Stomach (tissue), 9 donors: Measurements from ENCODE around the gene ULK4. TPM values are rescaled to one million over a fixed set of nuclear protein-coding genes. Genes with fewer than 3 reads are reported as not detected.
A peak's percentile ranks its signal among the peaks of the same experiment; 100 is the strongest.

Source experiments
- DNase-seq, 2 donors: peaks; one replicate each; pipeline versions ENCODE4 v3.0.0 to v3.0.0-alpha.2; 2013 to 2019
- H3K27ac ChIP-seq, 5 donors: fragments of 200-600 bp in 4 of 5; sonication (generic) in 4 of 5; one replicate each; pipeline ENCODE4 v1.5.1; 2013 to 2019; ENCODE audit warnings: mild to moderate bottlenecking in 1 of 5, moderate library complexity in 1 of 5
- H3K27me3 ChIP-seq, 3 donors: fragments of 200-600 bp; sonication (generic); one replicate each; pipeline ENCODE4 v1.5.1; 2017 to 2019; ENCODE audit warnings: mixed run types in 1 of 3
- H3K36me3 ChIP-seq, 4 donors: fragments of 200-600 bp; sonication (generic); 1 replicate in 3 of 4; 2 replicates in 1 of 4; pipeline ENCODE4 v1.5.1; 2016 to 2019
- H3K4me1 ChIP-seq, 4 donors: fragments of 200-600 bp; sonication (generic); one replicate each; pipeline ENCODE4 v1.5.1; 2016 to 2019
- H3K4me3 ChIP-seq, 4 donors: fragments of 200-600 bp; sonication (generic) in 3 of 4; one replicate each; pipeline ENCODE4 v1.5.1; 2016 to 2019; ENCODE audit warnings: mild to moderate bottlenecking in 1 of 4
- H3K9me3 ChIP-seq, 4 donors: fragments of 200-600 bp; sonication (generic); one replicate each; pipeline ENCODE4 v1.5.1; 2016 to 2019
- EP300 ChIP-seq: sonication (generic); formaldehyde crosslinking; IDR thresholded peaks from one replicate; pipeline ENCODE4 v1.6.1; 2017; ENCODE audit warnings: antibody characterized with exemption
- POLR2A ChIP-seq, 4 donors: fragments of 450-650 bp; IDR thresholded peaks; one replicate each; pipeline ENCODE4 v1.6.1; 2016; ENCODE audit warnings: antibody characterized with exemption in 4 of 4, control low read depth in 2 of 4, mild to moderate bottlenecking in 1 of 4, moderate library complexity in 1 of 4
- POLR2AphosphoS5 ChIP-seq, 3 donors: sonication (generic); formaldehyde crosslinking; IDR thresholded peaks; one replicate each; pipeline ENCODE4 v1.6.1; 2016; ENCODE audit warnings: antibody characterized with exemption in 3 of 3
- WGBS, 5 donors: extraction: QIAGEN DNeasy Blood & Tissue Kit in 3 of 5; methylation state at CpG; one replicate each; pipeline versions ENCODE4 v1.1.5 to v1.1.7; 2013 to 2018; 5-methylcytosine and 5-hydroxymethylcytosine counted together
- intact Hi-C: fragments of 100-400 bp; cut with DNase I; formaldehyde crosslinking; loops from one replicate; pipeline ENCODE4 v1.15.1; 2023; ENCODE audit warnings: low total_unique reads
- polyA plus RNA-seq, 3 donors: library from polyadenylated mRNA; stranded (reverse); fragments of 200-250 nt; gene quantifications; one replicate each; pipeline ENCODE4 v1.2.3, GENCODE V29; 2013
- total RNA-seq, 5 donors: library from RNA; depleted of rRNA; stranded (reverse); fragments of >200 nt; gene quantifications; one replicate each; pipeline versions ENCODE4 v1.1.0 to v1.2.3, GENCODE V29; 2014 to 2016
- TF ChIP-seq, protein P1 (sequence below), 7 experiments: fragments of 450-650 bp in 4 of 7; fragments of 200-600 bp in 3 of 7; sonication (generic) in 3 of 7; IDR thresholded peaks; one replicate each; pipeline ENCODE4 v1.5.1; 2016 to 2019; ENCODE audit warnings: antibody characterized with exemption in 7 of 7, control low read depth in 2 of 7, mild to moderate bottlenecking in 1 of 7
- donor health status: healthy with polysubstance abuse.
- donor health status: Bipolar disorder and iron deficiency.
- donor health status: healthy.

The ULK4 gene
- total and polyA plus RNA-seq, 8 donors: 1.6 to 150 (median 7.4) TPM

DNA sequence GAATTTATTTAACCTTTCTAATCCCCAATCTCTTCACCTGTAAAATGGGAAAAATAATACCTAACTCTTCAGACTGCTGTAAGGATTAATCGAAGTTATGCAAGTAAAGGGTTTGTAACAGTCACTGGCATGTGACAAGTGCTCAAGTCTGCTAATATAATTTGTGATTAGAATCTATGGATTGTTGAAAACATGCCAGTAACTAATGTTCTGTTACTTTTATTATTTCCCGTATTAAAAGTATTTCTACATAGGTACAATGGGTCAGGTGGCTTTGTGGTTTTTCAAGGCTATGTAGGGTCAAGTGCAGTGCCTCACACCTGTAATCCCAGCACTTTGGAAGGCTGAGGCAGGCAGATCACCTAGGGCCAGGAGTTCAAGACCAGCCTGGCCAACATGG, 29.4 kb downstream of the ULK4 start:
- intact Hi-C loops: no loop called here
- TF ChIP-seq POLR2AphosphoS5 (IDR thresholded peaks at IDR 0.05) (no peak), EP300 (no peak), POLR2A (IDR thresholded peaks at IDR 0.05) (no peak)
- TF ChIP-seq, protein P1, sequence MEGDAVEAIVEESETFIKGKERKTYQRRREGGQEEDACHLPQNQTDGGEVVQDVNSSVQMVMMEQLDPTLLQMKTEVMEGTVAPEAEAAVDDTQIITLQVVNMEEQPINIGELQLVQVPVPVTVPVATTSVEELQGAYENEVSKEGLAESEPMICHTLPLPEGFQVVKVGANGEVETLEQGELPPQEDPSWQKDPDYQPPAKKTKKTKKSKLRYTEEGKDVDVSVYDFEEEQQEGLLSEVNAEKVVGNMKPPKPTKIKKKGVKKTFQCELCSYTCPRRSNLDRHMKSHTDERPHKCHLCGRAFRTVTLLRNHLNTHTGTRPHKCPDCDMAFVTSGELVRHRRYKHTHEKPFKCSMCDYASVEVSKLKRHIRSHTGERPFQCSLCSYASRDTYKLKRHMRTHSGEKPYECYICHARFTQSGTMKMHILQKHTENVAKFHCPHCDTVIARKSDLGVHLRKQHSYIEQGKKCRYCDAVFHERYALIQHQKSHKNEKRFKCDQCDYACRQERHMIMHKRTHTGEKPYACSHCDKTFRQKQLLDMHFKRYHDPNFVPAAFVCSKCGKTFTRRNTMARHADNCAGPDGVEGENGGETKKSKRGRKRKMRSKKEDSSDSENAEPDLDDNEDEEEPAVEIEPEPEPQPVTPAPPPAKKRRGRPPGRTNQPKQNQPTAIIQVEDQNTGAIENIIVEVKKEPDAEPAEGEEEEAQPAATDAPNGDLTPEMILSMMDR (IDR thresholded peaks at IDR 0.05): no peak
- WGBS, 5 donors: 41 to 59% (median 50%) methylated on average over 2 of the region's 2 CpGs
- Histone ChIP-seq H3K4me1 (peaks cover 0 to 19% (median 13%) of the 10 kb centered on the region in 4 donors), H3K36me3 (peaks cover 0 to 5% (median 0%) of the 10 kb centered on the region in 4 donors), H3K27ac (peak overlapping the region in 1 of 5 donors; percentile 26), H3K9me3 (no peaks in the 10 kb centered on the region), H3K4me3 (no peak overlapping the region), H3K27me3 (no peaks in the 10 kb centered on the region)
- DNase-seq: no peak

DNA sequence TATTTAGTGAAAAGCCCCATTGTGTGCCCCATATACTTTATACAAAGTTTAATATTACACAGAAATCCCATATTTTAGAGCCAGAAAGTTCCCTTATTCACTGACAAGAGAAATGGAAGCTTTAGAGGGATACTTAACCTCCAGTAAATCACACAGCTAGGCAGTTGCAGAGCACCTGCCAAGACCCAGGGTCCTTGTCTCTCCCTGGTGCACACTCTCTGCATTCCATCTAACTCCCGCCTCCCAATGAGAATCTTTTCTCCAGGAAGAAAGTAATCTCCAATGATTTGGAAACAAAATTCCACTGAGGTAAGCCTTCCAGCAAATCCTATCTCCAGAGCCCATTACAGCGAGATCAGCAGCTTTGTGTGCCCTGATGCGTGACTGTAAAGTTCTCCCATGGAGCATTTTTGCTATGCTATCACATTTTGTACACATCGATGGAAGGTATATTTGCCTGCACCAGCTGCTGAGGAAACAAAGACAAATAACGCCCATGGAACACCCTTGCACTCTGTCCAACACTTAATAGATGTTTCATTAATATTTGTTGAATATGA, 41.4 kb downstream of the ULK4 start:
- Histone ChIP-seq H3K36me3 (peaks cover 0 to 6% (median 0%) of the 10 kb centered on the region in 4 donors), H3K27ac (no peak overlapping the region), H3K4me3 (no peak overlapping the region), H3K27me3 (no peaks in the 10 kb centered on the region), H3K4me1 (no peaks in the 10 kb centered on the region), H3K9me3 (no peaks in the 10 kb centered on the region)
- intact Hi-C loops: no loop called here
- TF ChIP-seq POLR2A (IDR thresholded peaks at IDR 0.05) (no peak), EP300 (no peak), POLR2AphosphoS5 (IDR thresholded peaks at IDR 0.05) (no peak)
- TF ChIP-seq, protein P1 (IDR thresholded peaks at IDR 0.05): no peak
- peak in 1 of 2 donors; percentile 16 for DNase-seq
- 63 to 92% (median 77%) methylated on average over 5 of the region's 5 CpGs for WGBS, 5 donors

DNA sequence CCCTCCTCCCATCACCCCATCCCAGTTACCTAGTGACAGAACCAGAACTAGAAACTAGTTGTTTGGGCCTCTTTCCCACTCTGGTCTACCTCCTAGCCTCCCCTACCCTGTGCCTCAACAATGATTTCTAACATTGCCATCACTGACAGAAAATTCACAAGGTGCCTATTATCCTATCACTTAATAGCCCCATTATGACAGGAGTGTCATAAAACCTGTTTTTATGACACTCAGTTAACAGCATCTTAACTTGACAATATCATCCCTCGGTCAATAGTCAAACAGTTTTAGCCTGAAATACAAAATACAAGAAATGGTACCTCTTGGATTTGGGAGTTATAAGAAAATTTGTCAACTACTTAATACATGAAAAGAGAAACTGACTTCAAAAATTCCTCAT, 46.5 kb downstream of the ULK4 start:
- no peaks in the 10 kb centered on the region for H3K9me3 ChIP-seq
- no peaks in the 10 kb centered on the region for H3K27me3 ChIP-seq
- peaks cover 0 to 11% (median 5%) of the 10 kb centered on the region in 4 donors for H3K36me3 ChIP-seq
- H3K4me3 ChIP-seq: no peak overlapping the region
- DNase-seq: no peak
- WGBS, 5 donors: 94 to 100% (median 98%) methylated on average over 1 of the region's 1 CpG
- no peak overlapping the region for H3K27ac ChIP-seq
- intact Hi-C loops: no loop called here
- no peaks in the 10 kb centered on the region for H3K4me1 ChIP-seq
- TF ChIP-seq EP300: no peak
- TF ChIP-seq POLR2A (IDR thresholded peaks at IDR 0.05): no peak
- TF ChIP-seq, protein P1 (IDR thresholded peaks at IDR 0.05): no peak
- TF ChIP-seq POLR2AphosphoS5 (IDR thresholded peaks at IDR 0.05): no peak

DNA sequence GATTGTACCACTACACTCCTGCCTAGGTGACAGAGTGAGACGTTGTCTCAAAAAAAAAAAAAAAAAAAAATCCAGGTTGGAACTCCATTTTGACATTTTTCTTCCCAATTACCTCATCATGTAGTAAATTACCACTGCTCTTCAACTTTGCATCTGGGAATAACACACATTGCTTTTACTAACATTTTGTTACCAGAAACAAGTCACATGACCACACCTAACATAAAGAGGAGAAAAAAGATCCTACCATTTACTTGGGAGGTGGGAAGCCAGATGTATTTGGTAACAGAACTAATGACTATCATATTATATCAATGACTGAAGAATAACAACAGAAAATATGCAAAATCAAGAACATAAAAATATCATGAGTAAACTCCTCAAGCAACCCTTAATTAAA, 49.6 kb downstream of the ULK4 start:
- intact Hi-C loops: no loop called here
- 87 to 100% (median 93%) methylated on average over 1 of the region's 1 CpG for WGBS, 5 donors
- H3K36me3 ChIP-seq: peaks cover 0 to 20% (median 10%) of the 10 kb centered on the region in 4 donors
- no peaks in the 10 kb centered on the region for H3K4me1 ChIP-seq
- DNase-seq: no peak
- H3K27me3 ChIP-seq: no peaks in the 10 kb centered on the region
- no peak overlapping the region for H3K27ac ChIP-seq
- no peak overlapping the region for H3K4me3 ChIP-seq
- H3K9me3 ChIP-seq: no peaks in the 10 kb centered on the region
- TF ChIP-seq EP300 (no peak), POLR2AphosphoS5 (IDR thresholded peaks at IDR 0.05) (no peak), POLR2A (IDR thresholded peaks at IDR 0.05) (no peak)
- TF ChIP-seq, protein P1 (IDR thresholded peaks at IDR 0.05): no peak
